ENCODE data around the gene MUC6. TPM values are rescaled to one million over a fixed set of nuclear protein-coding genes. Genes with fewer than 3 reads are reported as not detected.

Gene MUC6
- not detected for total RNA-seq
- total RNA-seq (2013), result not detected

- no peaks in the 10 kb centered on the region for H3K27me3 ChIP-seq (ENCODE audit: control insufficient read depth, insufficient read depth, low read length)
- H3K4me1 ChIP-seq (ENCODE audit: control insufficient read depth, insufficient read depth, low read length), result no peaks in the 10 kb centered on the region
- no peak within 1 kb of the TSS for H3K4me3 ChIP-seq (ENCODE audit: low read length)
- Mint-ChIP-seq H3K4me3 (no peak within 1 kb of the TSS), H3K27ac (no peak within 1 kb of the TSS), H3K36me3 (no peaks in the 10 kb centered on the region), H3K27me3 (ENCODE audit: low read depth in 2 of 2) (no peaks in the 10 kb centered on the region), H3K4me1 (peaks cover 0 to 7% of the 10 kb centered on the region in 2 donors), H3K9me3 (no peaks in the 10 kb centered on the region)
- no peak for TF ChIP-seq CTCF (IDR thresholded peaks at IDR 0.05)
- no peaks in the 10 kb centered on the region for H3K36me3 ChIP-seq (ENCODE audit: control insufficient read depth, insufficient read depth, low read length)
- intact Hi-C loops (cut with micrococcal nuclease), result no loop called here
- ATAC-seq (no peak), DNase-seq (no peak)
- H3K27ac ChIP-seq (ENCODE audit: low read length), result no peak within 1 kb of the TSS
- H3K9me3 ChIP-seq (ENCODE audit: control insufficient read depth, insufficient read depth, low read length), result no peaks in the 10 kb centered on the region
- 85% methylated on average over 42 of the region's 42 CpGs for WGBS (ENCODE audit: insufficient coverage)
These were observed at the start of gene MUC6 for GRCh38 chr11:1036303-1036923. MUC6 (minus strand) TSS chr11:1036718; CDS start chr11:1036655, 63 bp downstream.

GRCh38 chr11:1085440-1086170, 49.1 kb upstream of the MUC6 start:
- no peaks in the 10 kb centered on the region for H3K9me3 ChIP-seq (ENCODE audit: control insufficient read depth, insufficient read depth, low read length)
- no peak for TF ChIP-seq CTCF (IDR thresholded peaks at IDR 0.05)
- H3K4me3 Mint-ChIP-seq, result no peak overlapping the region
- 92% methylated on average over 26 of the region's 26 CpGs for WGBS (ENCODE audit: insufficient coverage)
- intact Hi-C loops (cut with micrococcal nuclease), result no loop called here
- H3K27ac ChIP-seq (ENCODE audit: low read length), result no peak overlapping the region
- no peaks in the 10 kb centered on the region for H3K36me3 ChIP-seq (ENCODE audit: control insufficient read depth, insufficient read depth, low read length)
- ATAC-seq (no peak), DNase-seq (no peak)
- H3K36me3 Mint-ChIP-seq, result no peaks in the 10 kb centered on the region
- no peaks in the 10 kb centered on the region for H3K4me1 ChIP-seq (ENCODE audit: control insufficient read depth, insufficient read depth, low read length)
- no peaks in the 10 kb centered on the region for H3K27me3 Mint-ChIP-seq (ENCODE audit: low read depth in 2 of 2)
- H3K9me3 Mint-ChIP-seq, result no peaks in the 10 kb centered on the region
- H3K4me3 ChIP-seq (ENCODE audit: low read length), result no peak overlapping the region
- H3K4me1 Mint-ChIP-seq, result no peaks in the 10 kb centered on the region
- no peak overlapping the region for H3K27ac Mint-ChIP-seq
- H3K27me3 ChIP-seq (ENCODE audit: control insufficient read depth, insufficient read depth, low read length), result no peaks in the 10 kb centered on the region

GRCh38 chr11:1084561-1085439, 48.3 kb upstream of the MUC6 start:
- DNase-seq (no peak), ATAC-seq (no peak)
- Mint-ChIP-seq H3K4me3 (no peak overlapping the region), H3K4me1 (no peaks in the 10 kb centered on the region), H3K27ac (no peak overlapping the region), H3K36me3 (no peaks in the 10 kb centered on the region), H3K27me3 (ENCODE audit: low read depth in 2 of 2) (no peaks in the 10 kb centered on the region), H3K9me3 (no peaks in the 10 kb centered on the region)
- Histone ChIP-seq H3K27ac (ENCODE audit: low read length) (no peak overlapping the region), H3K27me3 (ENCODE audit: control insufficient read depth, insufficient read depth, low read length) (no peaks in the 10 kb centered on the region), H3K36me3 (ENCODE audit: control insufficient read depth, insufficient read depth, low read length) (no peaks in the 10 kb centered on the region), H3K4me3 (ENCODE audit: low read length) (no peak overlapping the region), H3K9me3 (ENCODE audit: control insufficient read depth, insufficient read depth, low read length) (no peaks in the 10 kb centered on the region), H3K4me1 (ENCODE audit: control insufficient read depth, insufficient read depth, low read length) (no peaks in the 10 kb centered on the region)
- 64% methylated on average over 49 of the region's 49 CpGs for WGBS (ENCODE audit: insufficient coverage)
- TF ChIP-seq CTCF (IDR thresholded peaks at IDR 0.05), result no peak
- intact Hi-C loops (cut with micrococcal nuclease), result no loop called here
